Measurements from ENCODE around the gene THADA. TPM values are rescaled to one million over a fixed set of nuclear protein-coding genes. Genes with fewer than 3 reads are reported as not detected.

THADA gene
- total RNA-seq, 1 donor from 2014 or later = 40.8 TPM

DNA sequence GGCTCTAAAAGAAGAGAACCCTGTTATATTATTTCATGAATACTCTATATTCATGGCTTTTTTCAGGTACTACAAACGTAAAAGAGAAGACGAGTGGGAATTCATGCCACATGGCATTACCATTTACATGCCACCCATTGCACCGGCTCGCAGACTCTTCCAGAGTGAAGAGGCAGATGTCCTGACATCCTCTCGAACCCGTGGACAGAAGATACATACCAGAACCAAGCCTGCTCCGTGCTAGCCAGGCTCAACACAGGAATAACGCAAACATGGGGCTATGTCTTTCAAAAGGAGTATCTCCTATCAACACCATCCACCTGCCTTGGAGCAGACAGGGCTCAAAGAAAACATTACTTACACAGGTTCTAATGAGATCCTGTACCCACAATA lies 168.8 kb downstream of the THADA start:
- DNase-seq (ENCODE audit: low spot score) (no peak), ATAC-seq (no peak)
- intact Hi-C loops (cut with DNase I) = no loop called here

DNA sequence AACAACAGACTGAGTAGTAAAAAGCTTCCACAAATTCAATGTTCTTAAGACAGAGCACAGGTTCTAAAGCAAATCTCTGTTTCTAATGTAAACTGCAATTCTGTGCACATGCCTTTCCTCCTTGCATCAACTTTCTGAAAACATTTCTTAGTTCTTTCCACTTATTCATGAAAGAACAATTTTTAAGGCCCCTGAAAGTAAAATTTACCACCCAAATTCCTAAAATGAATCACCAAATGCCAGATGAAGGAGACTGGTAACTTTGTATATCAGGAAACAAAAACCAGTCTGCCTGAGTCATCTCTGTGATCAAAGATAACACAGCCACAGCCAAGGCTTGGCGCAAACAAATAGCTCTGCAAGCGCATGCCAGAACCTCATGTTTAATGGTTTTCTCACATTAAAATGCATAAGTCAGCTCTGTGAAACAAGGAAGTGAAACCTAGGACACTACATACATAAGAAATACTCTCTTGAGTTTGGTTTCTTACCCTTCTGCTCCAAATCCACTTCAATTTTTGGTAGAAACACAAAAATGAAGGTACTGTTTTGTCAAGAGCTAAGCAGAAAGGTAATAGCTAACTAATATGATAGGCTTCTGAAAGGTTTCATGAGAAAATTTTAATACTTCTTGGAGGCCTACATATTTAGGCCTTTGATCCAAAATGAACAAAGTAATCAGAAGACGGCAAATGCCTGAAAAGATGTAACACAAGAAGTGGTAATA lies 169.4 kb downstream of the THADA start:
- intact Hi-C loops (cut with DNase I) = no loop called here
- DNase-seq (ENCODE audit: low spot score) (no peak), ATAC-seq (peak; percentile 86)

DNA sequence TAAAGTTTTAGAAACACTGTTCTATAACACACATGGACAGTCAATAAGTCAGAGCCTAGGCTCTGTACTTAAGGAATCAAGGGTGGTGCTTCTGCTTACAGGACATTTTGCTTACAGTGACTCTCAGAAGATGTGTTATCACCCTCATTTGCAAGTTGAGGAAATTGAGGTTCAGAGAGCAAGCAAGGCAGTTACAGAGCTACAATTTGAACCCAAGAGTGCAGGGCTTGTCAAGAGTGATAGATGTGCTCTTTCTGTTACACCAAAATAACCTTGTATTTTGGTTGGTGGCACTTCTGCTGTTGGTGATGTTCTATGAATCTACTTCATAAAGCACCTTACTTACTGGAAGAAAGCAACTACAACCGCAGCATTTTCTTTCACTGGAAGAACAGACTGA lies 170.2 kb downstream of the THADA start:
- DNase-seq (ENCODE audit: low spot score) (no peak), ATAC-seq (no peak)
- intact Hi-C loops (cut with DNase I) = no loop called here

DNA sequence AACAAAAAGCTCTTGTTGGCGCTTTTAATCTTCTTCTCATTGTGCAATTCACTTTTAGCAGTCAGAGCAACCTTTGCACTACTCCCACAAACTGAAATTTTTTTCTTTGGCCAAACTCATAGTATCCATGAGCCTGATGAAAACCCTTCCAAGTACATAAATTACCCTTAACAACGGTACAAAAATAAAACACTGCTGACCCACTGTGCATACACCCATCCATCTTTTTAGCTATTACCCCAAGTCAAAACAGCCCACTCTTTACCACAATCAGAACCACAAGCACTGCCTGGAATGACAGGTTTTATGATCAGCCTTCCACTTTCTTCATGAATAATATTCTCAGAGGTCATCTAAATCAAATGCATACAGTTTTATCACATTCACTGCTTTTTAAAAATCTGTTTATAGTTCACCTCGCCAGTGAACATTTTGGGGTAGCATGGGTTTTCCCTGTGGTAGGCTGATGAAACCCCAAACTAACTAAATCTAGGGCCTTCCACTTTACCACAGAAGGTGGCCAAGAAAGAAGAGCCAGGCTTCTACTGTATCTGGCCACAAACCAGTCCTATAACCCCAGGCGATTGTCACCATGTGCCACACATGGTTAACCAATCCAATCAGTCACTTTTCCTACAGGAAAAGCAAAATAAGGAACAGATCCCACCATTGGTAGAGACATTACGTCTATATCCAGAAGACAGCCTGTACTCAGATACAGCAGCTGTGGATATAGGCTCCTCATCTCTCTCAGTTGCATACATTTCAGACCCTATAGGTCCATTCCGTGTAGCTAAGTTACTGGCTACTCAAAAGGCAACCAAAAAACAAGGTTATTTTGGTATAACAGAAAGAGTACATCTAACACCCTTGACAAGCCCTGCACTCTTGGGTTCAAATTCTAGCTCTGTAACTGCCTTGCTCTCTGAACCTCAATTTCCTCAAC lies 171.3 kb downstream of the THADA start:
- intact Hi-C loops (cut with DNase I) = no loop called here
- ATAC-seq (peak; percentile 43), DNase-seq (ENCODE audit: low spot score) (no peak)

DNA sequence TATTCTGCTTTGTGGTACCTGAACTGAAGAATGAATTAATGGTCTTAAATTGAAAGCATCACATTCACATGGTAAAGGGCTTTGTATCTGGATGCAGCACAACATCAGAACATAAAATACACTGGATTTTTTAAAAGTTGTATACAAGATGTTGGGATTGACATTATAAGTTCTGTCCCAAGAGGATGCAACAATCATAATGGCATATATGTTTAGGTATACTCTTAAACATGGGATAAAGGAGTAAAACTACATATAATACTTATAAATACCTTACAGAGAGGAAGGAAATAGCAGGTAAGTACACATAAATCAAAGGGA lies 171.9 kb downstream of the THADA start:
- intact Hi-C loops (cut with DNase I) = no loop called here
- ATAC-seq = no peak
- no peak for DNase-seq (ENCODE audit: low spot score)

DNA sequence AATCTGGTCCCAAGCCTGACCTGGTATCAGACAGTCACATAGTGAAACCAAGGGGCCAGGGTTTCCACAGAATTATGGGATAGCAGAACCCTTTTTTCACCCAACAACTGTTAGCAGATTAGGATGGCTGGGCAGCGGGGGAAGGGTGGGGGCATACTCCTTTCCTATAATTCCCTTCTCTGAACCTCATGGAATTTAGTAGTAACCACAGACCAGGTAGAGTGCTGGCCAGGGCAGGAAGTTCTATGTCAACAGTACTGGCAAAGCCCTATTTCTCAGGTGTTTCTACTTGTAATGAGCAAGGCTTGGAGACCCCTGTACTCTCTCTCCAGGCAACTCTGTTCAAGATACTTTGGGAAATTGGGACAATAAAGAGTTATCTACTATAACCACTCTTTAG lies 174.6 kb downstream of the THADA start:
- no peak for DNase-seq (ENCODE audit: low spot score)
- ATAC-seq = no peak
- intact Hi-C loops (cut with DNase I) = no loop called here

DNA sequence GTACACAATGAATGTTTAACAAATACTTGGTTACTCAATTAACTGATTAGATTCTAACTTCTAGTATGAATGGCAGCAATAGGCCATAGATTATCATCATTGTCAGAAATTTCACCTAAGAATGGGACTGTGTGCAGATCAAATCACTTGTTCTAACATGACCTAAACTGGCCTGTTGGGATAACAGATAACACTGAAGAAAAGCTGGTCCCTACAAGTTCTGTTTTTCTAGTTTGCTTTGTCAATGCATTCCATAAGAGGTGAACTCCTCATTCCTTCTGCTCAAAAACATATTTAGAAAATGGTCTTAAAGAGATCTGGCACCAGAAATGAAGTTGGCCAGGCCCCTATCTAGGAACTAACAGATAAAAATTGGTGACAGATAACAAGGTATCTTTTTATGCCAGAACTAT lies 175.4 kb downstream of the THADA start:
- no peak for DNase-seq (ENCODE audit: low spot score)
- intact Hi-C loops (cut with DNase I) = no loop called here
- no peak for ATAC-seq

DNA sequence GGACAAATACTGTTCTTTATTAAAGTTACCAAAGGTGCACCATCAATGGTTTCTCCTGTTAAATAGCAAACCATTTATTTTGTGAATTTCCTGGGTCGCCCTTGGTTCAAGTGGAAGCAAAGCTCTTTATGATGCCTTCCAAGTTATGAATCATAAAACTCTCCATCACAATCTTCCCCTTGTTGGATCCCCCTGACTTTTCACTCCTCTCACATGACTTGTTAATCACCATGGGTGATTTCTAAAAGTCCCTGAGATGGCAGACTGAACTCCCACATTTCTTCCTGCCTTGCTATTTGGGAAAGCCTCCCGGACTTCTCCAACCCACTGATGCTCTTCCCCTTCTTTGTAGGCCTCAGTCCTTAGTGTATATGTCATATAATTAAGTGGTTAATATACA lies 176.0 kb downstream of the THADA start:
- intact Hi-C loops (cut with DNase I) = no loop called here
- DNase-seq (ENCODE audit: low spot score) (no peak), ATAC-seq (no peak)

DNA sequence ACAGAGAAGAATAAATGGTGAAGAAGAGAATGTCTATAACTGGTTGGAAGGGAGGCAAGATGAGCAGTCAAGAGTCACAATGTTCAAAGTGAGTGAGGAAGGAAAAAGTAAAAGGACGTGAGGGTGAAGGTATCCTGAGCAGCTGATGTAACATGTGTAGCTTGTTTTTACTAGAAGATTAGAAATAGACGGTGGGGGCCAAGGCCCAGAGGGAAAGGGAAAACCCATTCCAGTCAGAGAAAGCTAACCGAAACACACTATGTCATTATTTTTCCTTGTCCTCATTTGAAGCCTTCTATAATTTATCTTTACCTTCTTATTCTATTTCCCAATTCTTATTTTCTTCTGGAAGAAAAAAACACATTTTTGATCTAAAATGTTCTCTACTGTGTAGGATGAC lies 176.6 kb downstream of the THADA start:
- intact Hi-C loops (cut with DNase I) = no loop called here
- ATAC-seq (no peak), DNase-seq (ENCODE audit: low spot score) (no peak)

DNA sequence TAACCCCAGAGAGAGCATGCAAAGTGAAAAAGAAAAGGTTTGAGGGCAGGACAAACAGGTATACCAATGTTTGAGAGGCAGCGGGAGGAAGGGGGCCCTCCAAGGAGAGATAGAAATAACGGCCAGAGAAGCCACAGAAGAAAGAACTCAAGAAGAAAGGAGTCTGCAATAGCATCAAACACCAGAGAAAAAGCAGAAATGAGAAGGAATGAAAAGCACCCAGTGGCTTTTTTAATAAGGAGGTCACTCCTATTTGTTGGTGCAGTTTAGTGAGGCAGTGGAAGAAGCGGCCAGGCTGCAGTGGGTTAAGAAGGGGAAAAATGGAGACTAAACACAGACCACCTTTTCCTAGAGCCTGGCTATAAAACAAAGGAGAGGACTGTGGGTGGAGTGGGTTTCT lies 177.2 kb downstream of the THADA start:
- ATAC-seq = no peak
- intact Hi-C loops (cut with DNase I) = no loop called here
- no peak for DNase-seq (ENCODE audit: low spot score)

DNA sequence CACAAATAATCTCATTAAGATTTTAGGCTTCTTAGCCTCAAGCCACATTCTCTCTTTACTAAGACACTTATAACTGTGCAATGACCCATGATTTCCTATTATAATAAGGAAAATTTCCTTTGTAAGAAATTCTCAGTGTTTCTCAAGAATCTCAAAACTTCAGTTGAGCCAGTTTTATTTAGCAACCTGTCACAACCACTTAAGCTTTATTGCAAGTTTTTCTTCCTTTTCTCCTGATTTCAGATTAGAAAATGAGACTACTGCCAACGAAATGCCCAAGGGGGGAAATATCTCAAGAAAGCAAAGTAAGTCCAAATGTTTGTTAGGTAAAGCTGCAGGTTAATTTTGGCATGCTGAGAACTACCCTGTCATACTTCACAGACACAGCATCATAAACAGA lies 178.5 kb downstream of the THADA start:
- ATAC-seq (no peak), DNase-seq (ENCODE audit: low spot score) (no peak)
- intact Hi-C loops (cut with DNase I) = no loop called here

DNA sequence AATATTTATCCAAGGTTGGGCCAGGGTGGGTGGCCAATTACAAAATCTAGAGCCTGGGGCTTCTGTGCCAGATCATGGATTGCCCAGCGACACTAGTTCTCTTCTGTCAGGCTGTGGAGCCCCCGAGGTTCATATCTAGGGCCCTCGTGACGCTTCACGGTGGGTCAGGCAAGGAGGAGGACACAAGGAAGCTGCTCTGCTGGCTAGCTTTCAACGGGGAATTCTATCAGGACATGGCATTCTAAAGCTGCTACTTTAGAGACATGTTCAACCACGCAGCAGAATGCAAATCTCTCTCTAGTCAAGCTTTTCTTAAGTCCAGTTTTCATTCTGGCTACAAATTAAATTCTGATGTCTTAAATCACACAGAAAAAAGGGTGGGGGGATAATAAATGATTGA lies 180.2 kb downstream of the THADA start:
- ATAC-seq (peak; percentile 38), DNase-seq (ENCODE audit: low spot score) (no peak)
- intact Hi-C loops (cut with DNase I) = no loop called here

DNA sequence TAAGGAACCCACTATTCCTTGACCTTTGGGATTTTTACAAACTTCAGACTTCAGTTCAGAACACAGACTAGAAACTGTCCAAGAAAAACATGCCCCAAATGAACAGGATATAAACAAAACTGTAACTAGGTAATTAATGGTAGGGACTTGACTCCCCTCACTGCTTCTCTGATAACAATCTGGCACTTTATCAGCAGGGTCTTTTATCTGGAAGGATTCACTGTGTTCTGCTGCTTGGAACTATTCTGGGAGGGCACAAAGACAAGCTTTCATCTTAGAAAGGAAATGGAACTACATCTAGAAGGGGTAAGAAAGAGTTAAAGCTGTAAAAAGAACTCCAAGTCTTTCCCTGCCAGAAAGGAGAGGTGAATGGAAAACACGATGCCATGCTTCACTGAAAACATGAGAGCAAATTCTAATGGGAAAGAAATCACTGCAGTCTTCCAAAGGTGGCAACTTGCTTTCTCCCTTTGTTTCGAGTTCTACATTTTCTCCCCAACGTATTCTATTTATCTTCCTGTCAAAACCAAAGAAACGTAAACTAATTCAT lies 181.2 kb downstream of the THADA start:
- ATAC-seq (peak; percentile 41), DNase-seq (ENCODE audit: low spot score) (no peak)
- intact Hi-C loops (cut with DNase I) = no loop called here

DNA sequence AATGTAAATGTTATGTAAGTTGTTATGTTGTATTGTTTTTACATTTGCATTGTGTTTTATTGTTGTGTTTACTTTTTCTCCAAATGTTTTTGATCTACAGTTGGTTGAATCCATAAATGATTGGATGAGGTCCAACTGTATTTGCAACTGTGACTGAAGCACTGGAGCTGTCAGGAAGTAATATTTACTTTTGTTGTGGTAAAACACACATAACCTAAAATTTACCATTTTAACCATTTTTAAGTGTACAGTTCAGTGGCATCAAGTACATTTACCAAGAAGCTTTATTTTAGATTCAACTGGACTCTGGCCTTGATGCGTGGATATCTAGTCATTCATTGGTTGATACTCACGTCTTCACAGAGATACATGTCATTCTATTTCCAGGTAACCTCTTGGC lies 181.8 kb downstream of the THADA start:
- ATAC-seq (no peak), DNase-seq (ENCODE audit: low spot score) (no peak)
- intact Hi-C loops (cut with DNase I) = no loop called here

DNA sequence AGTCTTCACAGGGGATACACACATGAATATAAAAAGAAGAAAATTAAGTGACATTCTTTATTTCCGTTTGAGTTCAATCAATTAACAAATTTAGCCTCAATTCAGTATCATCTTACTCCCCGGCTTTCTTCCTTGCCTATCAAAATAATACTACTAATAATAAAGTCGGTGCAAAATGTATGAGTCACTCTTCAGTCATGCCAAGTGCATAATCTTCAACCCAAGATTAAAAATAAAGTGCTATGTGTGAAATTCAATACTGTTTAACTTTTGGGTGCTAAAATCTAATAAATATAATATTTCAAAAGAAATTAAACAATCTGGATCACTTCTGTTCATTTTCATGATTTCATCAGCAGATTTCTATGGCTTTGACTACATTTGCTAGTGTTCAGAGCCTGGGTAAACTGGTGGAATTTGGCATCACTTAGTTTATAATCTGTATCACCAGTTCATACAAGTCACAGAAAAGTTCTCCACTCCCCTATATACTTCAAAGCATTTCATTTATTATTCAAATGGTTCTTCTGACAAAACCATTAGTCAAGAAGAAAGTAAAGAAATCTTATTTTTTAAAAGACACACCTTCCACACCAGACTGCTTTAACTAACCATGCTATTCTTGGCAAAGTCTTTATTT lies 183.6 kb downstream of the THADA start:
- no peak for ATAC-seq
- DNase-seq (ENCODE audit: low spot score) = no peak
- intact Hi-C loops (cut with DNase I) = no loop called here

DNA sequence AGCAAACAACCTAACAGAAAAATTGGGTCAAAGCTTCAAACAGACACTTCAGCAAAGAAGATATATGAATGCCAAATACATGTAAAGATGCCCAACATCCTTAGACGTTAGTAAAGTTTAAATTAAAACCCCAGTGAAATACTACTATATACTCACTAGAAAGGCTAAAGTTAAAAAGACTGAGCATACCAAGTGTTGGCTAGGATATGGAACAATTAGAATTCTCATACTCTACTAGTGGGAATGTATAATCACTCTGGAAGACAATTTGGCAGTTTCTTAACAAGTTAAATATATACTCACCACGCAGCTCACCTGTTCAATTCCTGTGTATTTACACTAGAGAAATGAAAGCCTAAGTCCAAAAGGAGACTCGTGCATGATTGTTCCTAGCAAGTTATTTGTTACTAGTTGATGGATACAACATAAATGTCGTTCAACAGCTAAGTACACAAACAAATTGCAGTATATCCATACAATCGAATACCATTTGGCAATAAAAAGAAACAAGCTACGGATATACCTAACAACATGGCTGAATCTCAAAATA lies 185.7 kb downstream of the THADA start:
- intact Hi-C loops (cut with DNase I) = no loop called here
- DNase-seq (ENCODE audit: low spot score) (no peak), ATAC-seq (no peak)

DNA sequence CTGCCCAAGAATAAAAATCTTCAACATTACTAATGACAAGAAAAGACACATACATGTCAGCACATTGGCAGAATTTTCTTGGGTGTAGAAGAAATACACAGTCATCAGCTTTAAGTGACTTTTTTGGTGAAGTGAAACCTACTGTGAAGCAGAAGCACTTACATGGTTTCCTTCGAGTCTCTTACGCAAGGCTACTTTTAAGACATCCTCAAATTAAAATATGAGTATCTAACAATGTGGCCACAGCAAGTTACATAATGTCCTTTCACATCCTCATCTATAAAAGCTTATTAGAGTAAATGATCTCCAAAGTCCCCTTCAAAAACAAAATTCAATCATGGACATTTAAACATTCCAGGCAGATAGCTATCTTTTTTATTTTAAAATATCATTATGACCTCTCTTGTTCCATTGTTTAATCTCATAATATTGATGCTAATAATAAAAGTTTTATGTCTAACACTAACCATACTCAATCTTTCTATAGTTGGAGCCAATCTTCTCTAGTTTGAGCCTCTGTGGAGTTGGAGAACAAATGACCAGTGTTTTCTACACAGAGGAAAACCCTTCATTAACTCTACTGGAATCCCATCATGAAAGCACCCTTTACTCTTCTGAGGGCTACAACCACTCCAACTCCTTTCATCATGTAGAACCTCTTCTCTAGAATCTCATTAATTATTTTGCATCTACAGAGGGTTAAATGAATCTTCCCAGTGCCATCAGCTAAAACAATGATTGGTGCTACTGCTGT lies 187.3 kb downstream of the THADA start:
- intact Hi-C loops (cut with DNase I) = no loop called here
- peak; percentile 59 for ATAC-seq

DNA sequence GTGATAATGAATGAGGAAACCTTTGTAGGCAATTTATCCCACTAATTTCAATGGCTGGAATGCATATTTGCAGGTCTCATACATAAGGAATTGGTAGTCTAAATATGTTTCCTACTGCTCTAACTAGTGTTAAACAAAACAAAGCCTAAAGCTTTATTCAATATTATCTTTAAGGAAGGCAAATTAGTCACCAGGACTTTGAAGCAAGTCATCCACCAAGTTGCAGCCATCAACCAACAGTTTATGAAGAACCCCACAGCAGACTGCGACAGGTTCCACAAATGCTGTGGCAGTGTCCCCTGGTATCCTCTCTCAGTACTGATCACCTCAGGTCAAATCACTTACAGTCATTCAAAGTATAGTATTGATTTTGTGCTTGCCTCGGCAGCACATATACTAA lies 187.9 kb downstream of the THADA start:
- ATAC-seq (peak; percentile 25), DNase-seq (ENCODE audit: low spot score) (no peak)
- intact Hi-C loops (cut with DNase I) = no loop called here

More for the DNA sequence above, 187.3 kb downstream of the THADA start:
- DNase-seq (ENCODE audit: low spot score) = no peak
